RWPE2 (cell line): ENCODE results near the gene HAO2.
"Not testable (repeated sequence)": the region's sequence is repeated elsewhere in the genome, so short reads cannot be mapped to it uniquely, and the experiment has no call there.

Source experiments
- ATAC-seq: fragments of 200-7000 bp; cut with Tn5 transposase; 3 replicates; pipeline ENCODE4 v1.9.1; 2021; ENCODE audit warnings: low read depth
- DNase-seq: peaks from one replicate; pipeline ENCODE4 v3.0.0-alpha.2; 2020; ENCODE audit warnings: low spot score
- H3K27ac ChIP-seq: fragments of 450-650 bp; 2 replicates; pipeline ENCODE4 v1.5.1; 2017; ENCODE audit warnings: mild to moderate bottlenecking; ENCODE audit not compliant: poor library complexity, severe bottlenecking
- H3K27me3 ChIP-seq: fragments of 250-450 bp; sonication (Bioruptor Pico); 2 replicates; pipeline ENCODE4 v1.5.1; 2021; ENCODE audit warnings: mild to moderate bottlenecking, moderate library complexity; ENCODE audit not compliant: insufficient read depth, poor library complexity, severe bottlenecking
- H3K36me3 ChIP-seq: fragments of 250-450 bp; sonication (Bioruptor Pico); 2 replicates; pipeline ENCODE4 v1.5.1; 2020; ENCODE audit warnings: low read depth, mild to moderate bottlenecking, moderate library complexity
- H3K4me1 ChIP-seq: fragments of 250-450 bp; sonication (Bioruptor Pico); 2 replicates; pipeline ENCODE4 v1.5.1; 2021; ENCODE audit warnings: mild to moderate bottlenecking, moderate library complexity; ENCODE audit not compliant: insufficient read depth, poor library complexity, severe bottlenecking
- H3K4me3 ChIP-seq: fragments of 250-450 bp; sonication (Bioruptor Pico); 2 replicates; pipeline ENCODE4 v1.5.1; 2021; ENCODE audit warnings: mild to moderate bottlenecking, moderate library complexity; ENCODE audit not compliant: severe bottlenecking
- H3K9me3 ChIP-seq: fragments of 250-450 bp; sonication (Bioruptor Pico); 2 replicates; pipeline ENCODE4 v1.5.1; 2021; ENCODE audit warnings: mild to moderate bottlenecking, moderate library complexity; ENCODE audit not compliant: severe bottlenecking
- TF ChIP-seq, protein P1 (sequence below): fragments of 450-650 bp; IDR thresholded peaks from one replicate; pipeline ENCODE4 v1.5.1; 2017; ENCODE audit warnings: mild to moderate bottlenecking, moderate library complexity; ENCODE audit not compliant: poor library complexity, severe bottlenecking

Gene HAO2

DNA sequence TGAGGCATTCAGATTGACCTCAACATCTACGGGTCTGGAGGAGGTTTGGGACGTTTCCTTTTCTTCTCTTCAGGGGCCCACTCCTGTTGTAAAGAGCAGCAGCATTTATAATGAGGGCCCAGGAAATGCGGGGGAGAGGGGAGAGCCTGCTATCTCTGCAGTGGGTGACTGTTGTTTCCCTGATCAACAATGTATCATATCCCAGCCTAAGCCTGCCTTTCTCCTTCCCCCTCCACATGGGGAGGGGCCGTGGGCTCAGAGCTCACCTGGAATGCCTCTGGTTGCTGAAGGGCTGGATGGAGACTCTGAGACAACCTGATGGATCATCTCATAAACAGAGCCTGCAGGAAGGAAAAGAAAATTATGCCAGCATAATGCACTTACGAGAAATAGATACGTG lies 36.0 kb upstream of the HAO2 start:
- no peak overlapping the region for H3K4me3 ChIP-seq
- H3K4me1 ChIP-seq, result no peaks in the 10 kb centered on the region
- H3K27me3 ChIP-seq, result no peaks in the 10 kb centered on the region
- H3K36me3 ChIP-seq, result no peaks in the 10 kb centered on the region
- no peak overlapping the region for H3K27ac ChIP-seq
- ATAC-seq (no peak), DNase-seq (no peak)
- TF ChIP-seq, protein P1, sequence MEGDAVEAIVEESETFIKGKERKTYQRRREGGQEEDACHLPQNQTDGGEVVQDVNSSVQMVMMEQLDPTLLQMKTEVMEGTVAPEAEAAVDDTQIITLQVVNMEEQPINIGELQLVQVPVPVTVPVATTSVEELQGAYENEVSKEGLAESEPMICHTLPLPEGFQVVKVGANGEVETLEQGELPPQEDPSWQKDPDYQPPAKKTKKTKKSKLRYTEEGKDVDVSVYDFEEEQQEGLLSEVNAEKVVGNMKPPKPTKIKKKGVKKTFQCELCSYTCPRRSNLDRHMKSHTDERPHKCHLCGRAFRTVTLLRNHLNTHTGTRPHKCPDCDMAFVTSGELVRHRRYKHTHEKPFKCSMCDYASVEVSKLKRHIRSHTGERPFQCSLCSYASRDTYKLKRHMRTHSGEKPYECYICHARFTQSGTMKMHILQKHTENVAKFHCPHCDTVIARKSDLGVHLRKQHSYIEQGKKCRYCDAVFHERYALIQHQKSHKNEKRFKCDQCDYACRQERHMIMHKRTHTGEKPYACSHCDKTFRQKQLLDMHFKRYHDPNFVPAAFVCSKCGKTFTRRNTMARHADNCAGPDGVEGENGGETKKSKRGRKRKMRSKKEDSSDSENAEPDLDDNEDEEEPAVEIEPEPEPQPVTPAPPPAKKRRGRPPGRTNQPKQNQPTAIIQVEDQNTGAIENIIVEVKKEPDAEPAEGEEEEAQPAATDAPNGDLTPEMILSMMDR, result no peak
- no peaks in the 10 kb centered on the region for H3K9me3 ChIP-seq

DNA sequence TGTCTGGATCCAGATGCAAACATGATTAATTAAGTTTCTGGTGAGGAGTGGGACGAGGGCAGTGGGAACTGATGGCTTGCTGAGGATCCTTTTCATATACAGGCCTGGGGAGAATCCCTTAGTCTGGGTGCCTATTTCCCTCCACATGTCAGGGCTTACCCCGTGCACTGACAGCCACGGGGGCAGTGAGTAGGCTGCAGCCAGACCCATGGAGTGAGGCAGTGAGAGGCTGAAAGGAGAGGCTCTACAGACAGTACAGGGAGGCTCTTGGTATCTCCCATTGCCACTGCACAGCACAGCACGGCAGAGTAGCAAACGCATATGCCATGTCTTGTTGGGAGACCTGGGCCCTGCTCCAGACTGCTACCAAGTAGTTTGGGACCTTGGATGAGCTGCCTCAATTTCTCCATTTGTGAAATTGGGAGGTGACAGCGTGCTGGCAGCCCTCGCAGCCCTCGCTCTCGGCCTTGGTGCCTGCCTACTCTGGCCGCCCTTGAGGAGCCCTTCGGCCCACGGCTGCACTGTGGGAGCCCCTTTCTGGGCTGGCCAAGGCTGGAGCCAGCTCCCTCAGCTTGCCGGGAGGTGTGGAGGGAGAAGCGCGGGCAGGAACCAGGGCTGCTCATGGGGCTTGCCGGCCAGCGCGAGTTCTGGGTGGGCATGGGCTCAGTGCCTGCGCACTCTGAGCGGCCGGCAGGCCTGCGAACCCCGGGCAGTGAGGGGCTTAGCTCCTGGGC lies 35.3 kb upstream of the HAO2 start:
- no peak overlapping the region for H3K27ac ChIP-seq
- no peak overlapping the region for H3K4me3 ChIP-seq
- H3K4me1 ChIP-seq, result no peaks in the 10 kb centered on the region
- no peaks in the 10 kb centered on the region for H3K36me3 ChIP-seq
- no peaks in the 10 kb centered on the region for H3K27me3 ChIP-seq
- ATAC-seq (no peak), DNase-seq (no peak)
- TF ChIP-seq, protein P1, result no peak
- no peaks in the 10 kb centered on the region for H3K9me3 ChIP-seq

DNA sequence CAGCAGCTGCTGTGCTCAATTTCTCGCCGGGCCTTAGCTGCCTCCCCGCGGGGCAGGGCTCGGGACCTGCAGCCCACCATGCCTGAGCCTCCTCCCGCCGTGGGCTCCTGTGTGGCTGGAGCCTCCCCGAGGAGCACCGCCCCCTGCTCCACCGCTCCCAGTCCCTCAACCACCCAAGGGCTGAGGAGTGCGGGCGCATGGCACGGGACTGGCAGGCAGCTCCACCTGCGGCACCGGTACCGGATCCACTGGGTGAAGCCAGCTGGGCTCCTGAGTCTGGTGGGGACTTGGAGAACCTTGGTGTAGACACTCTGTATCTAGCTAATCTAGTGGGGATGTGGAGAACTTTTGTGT lies 34.7 kb upstream of the HAO2 start:
- not testable (repeated sequence) for H3K27me3 ChIP-seq, H3K4me1 ChIP-seq, ATAC-seq, H3K36me3 ChIP-seq, H3K9me3 ChIP-seq, H3K27ac ChIP-seq, H3K4me3 ChIP-seq, DNase-seq

DNA sequence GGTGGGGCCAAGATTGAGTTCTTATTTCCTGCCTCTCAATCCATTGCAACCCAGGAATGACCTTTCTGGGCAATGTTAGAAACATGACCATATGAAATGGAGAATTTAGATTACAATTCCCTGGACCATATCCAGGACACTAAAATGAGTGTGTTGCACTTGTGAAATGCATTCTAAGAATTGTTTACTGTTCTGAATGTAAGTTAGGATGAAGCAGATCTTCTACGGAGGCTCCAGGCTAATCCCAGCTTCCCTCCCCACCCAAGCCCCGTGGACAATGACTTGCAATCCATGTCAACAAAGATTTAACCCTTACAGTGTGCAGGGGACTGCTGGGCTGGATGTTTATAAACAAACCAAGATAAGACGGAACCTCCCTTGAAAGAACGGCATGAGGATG lies 31.7 kb upstream of the HAO2 start:
- Histone ChIP-seq H3K27me3 (no peaks in the 10 kb centered on the region), H3K4me1 (no peaks in the 10 kb centered on the region), H3K27ac (no peak overlapping the region), H3K9me3 (no peaks in the 10 kb centered on the region), H3K4me3 (no peak overlapping the region), H3K36me3 (no peaks in the 10 kb centered on the region)
- DNase-seq, result no peak
- no peak for ATAC-seq
- TF ChIP-seq, protein P1, result no peak

DNA sequence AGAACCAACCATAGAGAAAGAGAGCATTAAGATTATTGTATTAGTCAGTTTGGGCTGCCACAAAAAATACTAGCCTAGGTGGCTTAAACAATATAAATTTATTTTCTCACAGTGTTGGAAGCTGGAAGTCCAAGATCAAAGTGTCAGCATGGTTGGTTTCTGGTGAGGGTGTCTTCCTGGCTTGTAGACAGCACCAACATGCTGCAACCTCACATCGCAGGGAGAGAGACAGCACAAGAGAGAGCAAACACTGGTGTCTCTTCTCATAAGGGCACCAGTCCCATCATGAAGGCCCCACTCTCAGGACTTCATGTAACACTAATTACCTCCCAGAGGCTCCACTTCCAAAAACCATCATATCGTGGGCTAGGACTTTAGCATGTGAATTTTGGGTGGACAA lies 30.6 kb upstream of the HAO2 start:
- Histone ChIP-seq H3K36me3 (no peaks in the 10 kb centered on the region), H3K4me3 (no peak overlapping the region), H3K4me1 (no peaks in the 10 kb centered on the region), H3K9me3 (no peaks in the 10 kb centered on the region), H3K27me3 (no peaks in the 10 kb centered on the region), H3K27ac (no peak overlapping the region)
- no peak for DNase-seq
- ATAC-seq, result no peak
- TF ChIP-seq, protein P1, result no peak
